Neural progenitor cell (in vitro differentiated cells): ENCODE results near the gene APOBEC3G. TPM values are rescaled to one million over a fixed set of nuclear protein-coding genes. Genes with fewer than 3 reads are reported as not detected.
"Not testable (repeated sequence)": the region's sequence is repeated elsewhere in the genome, so short reads cannot be mapped to it uniquely, and the experiment has no call there.

Experiments
- DNase-seq: peaks from one replicate; pipeline ENCODE4 v3.0.0-alpha.2; 2016; ENCODE audit warnings: low spot score
- H2AFZ ChIP-seq: fragments of 200-600 bp; sonication (generic); replicated peaks from 2 replicates; pipeline ENCODE4 v1.6.1; 2016; ENCODE audit warnings: antibody characterized with exemption
- H3F3A ChIP-seq: fragments of 200-600 bp; sonication (generic); 2 replicates; pipeline ENCODE4 v1.6.1; 2016; ENCODE audit warnings: antibody characterized with exemption, low read depth
- H3K27ac ChIP-seq: fragments of 200-600 bp; sonication (generic); 2 replicates; pipeline ENCODE4 v1.5.1; 2016; ENCODE audit warnings: mild to moderate bottlenecking
- H3K27me3 ChIP-seq: fragments of 200-600 bp; sonication (generic); 2 replicates; pipeline ENCODE4 v1.6.1; 2016; ENCODE audit warnings: mild to moderate bottlenecking, moderate library complexity
- H3K36me3 ChIP-seq: fragments of 200-600 bp; sonication (generic); 2 replicates; pipeline ENCODE4 v1.5.1; 2016
- H3K4me1 ChIP-seq: fragments of 200-600 bp; sonication (generic); 2 replicates; pipeline ENCODE4 v1.6.1; 2016; ENCODE audit warnings: mixed run types
- H3K4me2 ChIP-seq: fragments of 200-600 bp; sonication (generic); 2 replicates; pipeline ENCODE4 v1.6.1; 2016
- H3K4me3 ChIP-seq: fragments of 200-600 bp; sonication (generic); 2 replicates; pipeline ENCODE4 v1.5.1; 2016
- H3K79me2 ChIP-seq: fragments of 200-600 bp; sonication (generic); 2 replicates; pipeline ENCODE4 v1.6.1; 2016; ENCODE audit warnings: low read depth
- H3K9ac ChIP-seq: fragments of 200-600 bp; sonication (generic); 2 replicates; pipeline ENCODE4 v1.6.1; 2016
- H3K9me3 ChIP-seq: fragments of 200-600 bp; sonication (generic); 2 replicates; pipeline ENCODE4 v1.5.1; 2016; ENCODE audit warnings: low read depth
- H4K20me1 ChIP-seq: fragments of 200-600 bp; sonication (generic); 2 replicates; pipeline ENCODE4 v1.6.1; 2016; ENCODE audit warnings: low read depth
- H3K27ac Mint-ChIP-seq: 3 replicates; pipeline ENCODE4 v1.8.0; 2021; ENCODE audit warnings: mixed read lengths
- H3K27me3 Mint-ChIP-seq: 2 replicates; pipeline ENCODE4 v1.8.0; 2022; ENCODE audit warnings: low read depth, mild to moderate bottlenecking, inconsistent platforms, moderate library complexity, mixed read lengths; ENCODE audit not compliant: insufficient read depth
- H3K36me3 Mint-ChIP-seq: 3 replicates; pipeline ENCODE4 v1.8.0; 2021; ENCODE audit warnings: mixed read lengths
- H3K4me1 Mint-ChIP-seq: 3 replicates; pipeline ENCODE4 v1.8.0; 2021; ENCODE audit warnings: mixed read lengths
- H3K4me3 Mint-ChIP-seq: 3 replicates; pipeline ENCODE4 v1.8.0; 2021; ENCODE audit warnings: mild to moderate bottlenecking, moderate library complexity, mixed read lengths
- H3K9me3 Mint-ChIP-seq: 3 replicates; pipeline ENCODE4 v1.8.0; 2020; ENCODE audit warnings: mixed read lengths
- CTCF ChIP-seq: fragments of 200-600 bp; sonication (generic); IDR thresholded peaks from 2 replicates; pipeline ENCODE4 v1.5.1; 2017; ENCODE audit warnings: antibody characterized with exemption, mild to moderate bottlenecking
- EZH2 ChIP-seq: fragments of 200-600 bp; sonication (generic); IDR thresholded peaks from 2 replicates; pipeline ENCODE4 v1.6.1; 2017; ENCODE audit warnings: antibody characterized with exemption, mild to moderate bottlenecking, moderate library complexity
- EZH2phosphoT487 ChIP-seq: fragments of 200-600 bp; sonication (generic); IDR thresholded peaks from 2 replicates; pipeline ENCODE4 v1.6.1; 2017; ENCODE audit warnings: antibody characterized with exemption
- total RNA-seq: library from RNA; depleted of rRNA; stranded (reverse); fragments of >200 nt; gene quantifications from 2 replicates; pipeline ENCODE4 v1.2.3, GENCODE V29; 2015; ENCODE audit warnings: low replicate concordance

APOBEC3G gene
- total RNA-seq = 0.30 and 0.90 TPM in 2 replicates

- not testable (repeated sequence) for H3K36me3 ChIP-seq, H3K79me2 ChIP-seq, H3K27ac ChIP-seq, DNase-seq, H4K20me1 ChIP-seq, H3K27me3 ChIP-seq, H3K9ac ChIP-seq, H3K27me3 Mint-ChIP-seq, H3K4me3 ChIP-seq, H3K4me1 ChIP-seq, H3F3A ChIP-seq, H3K36me3 Mint-ChIP-seq, H3K9me3 ChIP-seq, H3K9me3 Mint-ChIP-seq
- H3K4me1 Mint-ChIP-seq = peaks cover 28% of the 10 kb centered on the region
- H3K27ac Mint-ChIP-seq = peak within 1 kb of the TSS; percentile 78
- Histone ChIP-seq H3K4me2 (peak within 1 kb of the TSS; percentile 64), H2AFZ (peak within 1 kb of the TSS; percentile 82)
- H3K4me3 Mint-ChIP-seq = peak within 1 kb of the TSS; percentile 52
Observed at GRCh38 chr22:39077026-39077840, at the start of gene APOBEC3G. Gene APOBEC3G, plus strand, starts transcription at chr22:39077275. Its CDS starts 87 bp downstream, at chr22:39077362.

- no peaks in the 10 kb centered on the region for H3K36me3 ChIP-seq
- H2AFZ ChIP-seq = no peak overlapping the region
- H3K4me3 ChIP-seq = no peak overlapping the region
- peaks cover 8% of the 10 kb centered on the region for H3K27me3 Mint-ChIP-seq
- no peaks in the 10 kb centered on the region for H3K79me2 ChIP-seq
- H3K4me2 ChIP-seq = no peak overlapping the region
- no peaks in the 10 kb centered on the region for H3K27me3 ChIP-seq
- DNase-seq = no peak
- no peak overlapping the region for H3K9ac ChIP-seq
- no peak overlapping the region for H3K27ac Mint-ChIP-seq
- H3K36me3 Mint-ChIP-seq = no peaks in the 10 kb centered on the region
- no peak overlapping the region for H3K27ac ChIP-seq
- H3K9me3 ChIP-seq = no peaks in the 10 kb centered on the region
- H3F3A ChIP-seq = no peaks in the 10 kb centered on the region
- no peaks in the 10 kb centered on the region for H4K20me1 ChIP-seq
- no peaks in the 10 kb centered on the region for H3K9me3 Mint-ChIP-seq
- TF ChIP-seq EZH2phosphoT487 = no peak
- TF ChIP-seq EZH2 = no peak
- no peak for TF ChIP-seq CTCF
- H3K4me1 Mint-ChIP-seq = peaks cover 15% of the 10 kb centered on the region
- peaks cover 5% of the 10 kb centered on the region for H3K4me1 ChIP-seq
- H3K4me3 Mint-ChIP-seq = no peak overlapping the region
Observed at GRCh38 chr22:39027717-39028116, 49.4 kb upstream of the APOBEC3G start.

- no peak overlapping the region for H3K4me3 ChIP-seq
- Mint-ChIP-seq H3K27me3 (peaks cover 8% of the 10 kb centered on the region), H3K4me1 (peaks cover 13% of the 10 kb centered on the region), H3K4me3 (no peak overlapping the region), H3K27ac (no peak overlapping the region), H3K9me3 (no peaks in the 10 kb centered on the region), H3K36me3 (no peaks in the 10 kb centered on the region)
- no peak overlapping the region for H3K9ac ChIP-seq
- H3K9me3 ChIP-seq = no peaks in the 10 kb centered on the region
- H3F3A ChIP-seq = no peaks in the 10 kb centered on the region
- H3K79me2 ChIP-seq = no peaks in the 10 kb centered on the region
- H3K27ac ChIP-seq = no peak overlapping the region
- peaks cover 5% of the 10 kb centered on the region for H3K4me1 ChIP-seq
- no peak overlapping the region for H3K4me2 ChIP-seq
- H3K36me3 ChIP-seq = no peaks in the 10 kb centered on the region
- no peak for DNase-seq
- H3K27me3 ChIP-seq = no peaks in the 10 kb centered on the region
- H4K20me1 ChIP-seq = no peaks in the 10 kb centered on the region
- TF ChIP-seq CTCF (no peak), EZH2phosphoT487 (no peak), EZH2 (no peak)
- no peak overlapping the region for H2AFZ ChIP-seq
Observed at GRCh38 chr22:39028281-39028680, 48.8 kb upstream of the APOBEC3G start.

- H3K27me3 ChIP-seq = no peaks in the 10 kb centered on the region
Observed at GRCh38 chr22:39029227-39029626, 47.8 kb upstream of the APOBEC3G start.

More at GRCh38 chr22:39029227-39029626, 47.8 kb upstream of the APOBEC3G start:
- Histone ChIP-seq H4K20me1 (no peaks in the 10 kb centered on the region), H2AFZ (no peak overlapping the region), H3K36me3 (no peaks in the 10 kb centered on the region), H3K9ac (no peak overlapping the region), H3K4me3 (no peak overlapping the region), H3F3A (no peaks in the 10 kb centered on the region), H3K9me3 (no peaks in the 10 kb centered on the region), H3K27ac (no peak overlapping the region), H3K4me2 (no peak overlapping the region), H3K79me2 (no peaks in the 10 kb centered on the region), H3K4me1 (peaks cover 5% of the 10 kb centered on the region)
- TF ChIP-seq EZH2phosphoT487 (no peak), EZH2 (no peak), CTCF (no peak)
- H3K36me3 Mint-ChIP-seq = no peaks in the 10 kb centered on the region
- H3K9me3 Mint-ChIP-seq = no peaks in the 10 kb centered on the region
- peaks cover 13% of the 10 kb centered on the region for H3K4me1 Mint-ChIP-seq
- no peak overlapping the region for H3K4me3 Mint-ChIP-seq
- DNase-seq = no peak
- peaks cover 8% of the 10 kb centered on the region for H3K27me3 Mint-ChIP-seq
- H3K27ac Mint-ChIP-seq = no peak overlapping the region
